HUES6 (cell line): ENCODE results near the gene AADACL2.
"Not testable (repeated sequence)": the region's sequence is repeated elsewhere in the genome, so short reads cannot be mapped to it uniquely, and the experiment has no call there.

Experiments used
- H3K27ac ChIP-seq: 2 replicates; pipeline ENCODE4 v1.7.0; 2013; ENCODE audit warnings: low read depth, mild to moderate bottlenecking, low read length, inconsistent platforms
- H3K27me3 ChIP-seq: 2 replicates; pipeline ENCODE4 v1.6.1; 2013; ENCODE audit warnings: low read length; ENCODE audit not compliant: control insufficient read depth, insufficient read depth
- H3K36me3 ChIP-seq: 2 replicates; pipeline ENCODE4 v1.6.1; 2013; ENCODE audit warnings: low read length; ENCODE audit not compliant: control insufficient read depth, insufficient read depth
- H3K4me1 ChIP-seq: 2 replicates; pipeline ENCODE4 v1.6.1; 2013; ENCODE audit warnings: low read length; ENCODE audit not compliant: control insufficient read depth, insufficient read depth
- H3K4me3 ChIP-seq: 2 replicates; pipeline ENCODE4 v1.5.1; 2013; ENCODE audit warnings: low read depth, low read length
- H3K9ac ChIP-seq: one replicate; pipeline ENCODE4 v1.6.1; 2013; ENCODE audit warnings: mild to moderate bottlenecking, low read length
- H3K9me3 ChIP-seq: 2 replicates; pipeline ENCODE4 v1.6.1; 2013; ENCODE audit warnings: low read depth, low read length; ENCODE audit not compliant: control insufficient read depth, insufficient read depth

The AADACL2 gene

GRCh38 chr3:151764699-151765098 is 31.0 kb downstream of the AADACL2 start:
- not testable (repeated sequence) for H3K9me3 ChIP-seq, H3K9ac ChIP-seq, H3K36me3 ChIP-seq, H3K4me3 ChIP-seq, H3K27ac ChIP-seq, H3K27me3 ChIP-seq, H3K4me1 ChIP-seq

DNA sequence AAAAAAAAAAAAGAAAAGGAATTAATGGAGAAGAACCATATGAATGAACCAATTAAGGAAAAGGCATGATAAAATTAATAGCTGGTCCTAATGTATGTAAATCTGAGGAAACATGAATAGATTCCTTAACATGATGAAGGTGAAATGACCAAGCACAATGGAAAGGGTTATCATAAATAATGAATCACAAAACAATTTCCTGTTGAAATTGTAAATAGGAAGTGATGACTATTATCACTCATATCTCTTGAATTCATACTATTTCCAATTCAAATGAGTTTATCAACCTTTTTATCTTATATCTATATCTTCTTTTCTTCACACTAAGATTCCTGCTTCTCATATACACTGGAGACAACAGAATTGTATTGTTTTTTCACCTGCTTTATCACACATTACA is 32.0 kb downstream of the AADACL2 start:
- Histone ChIP-seq H3K9me3 (no peaks in the 10 kb centered on the region), H3K4me3 (no peak overlapping the region), H3K27ac (no peak overlapping the region)

DNA sequence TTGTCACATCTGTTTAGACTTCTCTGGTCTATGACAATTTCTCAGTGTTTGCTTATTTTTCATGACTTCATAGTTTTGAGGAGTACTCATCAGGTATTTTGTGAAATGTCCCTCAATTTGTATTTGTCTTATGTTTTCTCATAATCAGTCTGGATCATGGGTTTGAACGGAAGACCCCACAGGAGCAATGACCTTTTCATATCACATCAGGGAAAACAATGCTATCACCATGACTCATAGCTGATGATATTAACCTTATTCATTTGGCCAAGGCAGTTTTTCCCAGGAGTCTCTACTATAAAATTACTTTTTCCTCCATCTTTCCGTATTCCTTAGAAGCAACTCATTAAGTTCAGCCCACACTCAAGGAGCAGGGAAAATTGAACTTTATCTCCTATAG is 32.7 kb downstream of the AADACL2 start:
- Histone ChIP-seq H3K9ac (no peak overlapping the region), H3K4me3 (no peak overlapping the region), H3K36me3 (no peaks in the 10 kb centered on the region), H3K27me3 (no peaks in the 10 kb centered on the region), H3K27ac (no peak overlapping the region), H3K4me1 (no peaks in the 10 kb centered on the region), H3K9me3 (no peaks in the 10 kb centered on the region)

More for the DNA sequence above, 32.0 kb downstream of the AADACL2 start:
- Histone ChIP-seq H3K4me1 (no peaks in the 10 kb centered on the region), H3K9ac (no peak overlapping the region), H3K27me3 (no peaks in the 10 kb centered on the region), H3K36me3 (no peaks in the 10 kb centered on the region)

- Histone ChIP-seq H3K27ac (no peak overlapping the region), H3K27me3 (no peaks in the 10 kb centered on the region), H3K9me3 (no peaks in the 10 kb centered on the region), H3K9ac (no peak overlapping the region), H3K4me3 (no peak overlapping the region), H3K36me3 (no peaks in the 10 kb centered on the region), H3K4me1 (no peaks in the 10 kb centered on the region)
These were observed 34.7 kb downstream of the AADACL2 start for GRCh38 chr3:151768393-151768930.

GRCh38 chr3:151769175-151769574 is 35.4 kb downstream of the AADACL2 start:
- Histone ChIP-seq H3K9me3 (no peaks in the 10 kb centered on the region), H3K36me3 (no peaks in the 10 kb centered on the region), H3K27ac (no peak overlapping the region), H3K4me1 (no peaks in the 10 kb centered on the region), H3K9ac (no peak overlapping the region), H3K27me3 (no peaks in the 10 kb centered on the region), H3K4me3 (no peak overlapping the region)

DNA sequence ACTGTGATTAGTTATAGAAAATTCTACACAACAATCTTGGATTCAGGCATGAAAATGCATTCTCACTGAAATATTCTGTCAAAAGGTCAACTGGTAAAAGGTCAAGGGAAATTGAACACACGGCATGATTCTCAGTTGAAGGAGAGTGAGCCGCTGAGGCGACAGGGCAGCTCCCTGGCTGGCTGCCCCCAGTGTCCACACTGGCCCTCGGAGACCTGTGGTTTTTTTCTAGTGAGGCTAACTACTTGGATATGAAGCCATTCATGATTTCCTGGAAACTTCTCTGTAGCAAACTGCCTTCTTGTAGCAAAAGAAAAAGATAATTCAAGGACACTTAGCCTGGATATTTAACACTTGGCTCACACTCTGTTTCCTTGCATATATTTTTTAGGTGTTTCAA is 37.2 kb downstream of the AADACL2 start:
- H3K27ac ChIP-seq = no peak overlapping the region
- H3K9me3 ChIP-seq = no peaks in the 10 kb centered on the region
- no peaks in the 10 kb centered on the region for H3K36me3 ChIP-seq
- H3K4me3 ChIP-seq = no peak overlapping the region
- no peaks in the 10 kb centered on the region for H3K27me3 ChIP-seq
- no peak overlapping the region for H3K9ac ChIP-seq
- H3K4me1 ChIP-seq = no peaks in the 10 kb centered on the region

GRCh38 chr3:151772825-151773480 is 39.2 kb downstream of the AADACL2 start:
- H3K36me3 ChIP-seq = no peaks in the 10 kb centered on the region
- no peak overlapping the region for H3K27ac ChIP-seq
- H3K4me1 ChIP-seq = no peaks in the 10 kb centered on the region
- no peak overlapping the region for H3K4me3 ChIP-seq
- no peaks in the 10 kb centered on the region for H3K27me3 ChIP-seq
- no peaks in the 10 kb centered on the region for H3K9me3 ChIP-seq
- H3K9ac ChIP-seq = no peak overlapping the region

GRCh38 chr3:151774235-151774634 is 40.5 kb downstream of the AADACL2 start:
- Histone ChIP-seq H3K4me3 (no peak overlapping the region), H3K27me3 (no peaks in the 10 kb centered on the region), H3K27ac (no peak overlapping the region), H3K9me3 (no peaks in the 10 kb centered on the region), H3K36me3 (no peaks in the 10 kb centered on the region), H3K4me1 (no peaks in the 10 kb centered on the region), H3K9ac (no peak overlapping the region)

- H3K4me1 ChIP-seq = no peaks in the 10 kb centered on the region
- H3K9ac ChIP-seq = no peak overlapping the region
- no peaks in the 10 kb centered on the region for H3K27me3 ChIP-seq
- H3K36me3 ChIP-seq = no peaks in the 10 kb centered on the region
- no peak overlapping the region for H3K27ac ChIP-seq
- H3K4me3 ChIP-seq = no peak overlapping the region
- no peaks in the 10 kb centered on the region for H3K9me3 ChIP-seq
These were observed 41.2 kb downstream of the AADACL2 start for GRCh38 chr3:151774910-151775309.

DNA sequence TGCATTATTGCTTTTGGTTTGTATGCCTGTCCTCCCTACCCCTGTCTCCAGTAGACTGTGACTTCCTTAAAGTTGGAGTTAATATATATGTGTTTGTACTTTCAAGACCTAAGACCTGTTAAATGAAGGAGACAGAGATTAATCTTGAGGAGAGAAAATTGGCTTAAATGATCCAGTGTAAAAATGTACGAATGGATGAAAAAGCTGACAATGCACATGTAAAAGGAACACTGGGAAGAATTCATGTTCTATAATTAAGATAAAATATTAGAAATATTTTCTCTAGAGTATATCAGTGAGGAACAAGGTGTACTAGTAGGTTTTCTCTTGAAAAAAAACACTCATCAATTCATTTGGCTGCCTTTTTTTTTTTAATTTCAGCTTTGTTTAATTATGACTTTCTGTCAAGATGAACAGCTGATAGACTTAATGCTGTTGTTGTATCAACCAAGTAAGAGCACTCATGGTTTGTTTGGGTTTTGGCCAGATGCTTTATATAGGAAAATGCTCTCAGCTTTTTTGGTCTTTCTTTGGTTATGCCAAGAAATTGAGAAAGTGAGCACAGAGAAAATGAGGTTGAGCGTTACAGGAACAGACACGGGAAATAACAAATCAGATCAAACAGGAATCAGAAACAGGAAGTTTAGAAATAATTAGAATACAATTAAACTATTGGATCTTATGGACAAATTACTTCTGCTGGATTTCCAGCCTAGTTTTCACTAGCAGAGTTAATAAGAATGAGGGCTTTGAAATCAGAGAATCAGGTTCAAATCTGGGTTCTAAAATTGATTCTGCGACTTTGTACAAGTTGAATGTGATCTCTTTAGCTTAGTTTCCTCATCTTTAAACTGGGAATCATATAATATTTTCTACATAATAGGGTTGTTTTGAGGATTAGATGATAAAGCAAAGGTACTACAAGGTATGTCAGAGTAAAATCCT is 41.9 kb downstream of the AADACL2 start:
- H3K27ac ChIP-seq = no peak overlapping the region
- no peaks in the 10 kb centered on the region for H3K9me3 ChIP-seq

DNA sequence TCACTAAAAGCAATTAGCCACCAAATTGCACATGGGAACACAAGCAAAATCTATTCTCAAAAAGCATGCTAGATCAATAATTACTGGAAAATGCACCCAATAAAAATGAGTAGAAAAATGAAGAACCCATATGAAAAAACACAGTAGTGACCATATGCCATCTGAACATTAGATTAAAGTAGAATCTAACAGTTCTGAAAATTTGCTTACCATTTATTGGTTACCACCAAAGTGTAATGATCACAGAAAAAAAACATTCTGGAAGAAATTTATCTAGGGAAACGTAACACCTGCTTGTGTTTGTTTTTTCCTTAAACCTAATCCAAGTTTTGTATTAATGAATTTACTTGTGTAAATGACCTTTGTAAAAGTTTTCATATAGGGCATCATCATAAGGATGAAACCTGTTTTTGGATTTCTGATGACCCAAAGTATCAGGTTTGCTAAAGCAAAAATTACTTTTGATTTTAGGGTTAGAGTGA is 42.6 kb downstream of the AADACL2 start:
- no peak overlapping the region for H3K27ac ChIP-seq
- H3K36me3 ChIP-seq = no peaks in the 10 kb centered on the region
- no peaks in the 10 kb centered on the region for H3K9me3 ChIP-seq
- no peak overlapping the region for H3K9ac ChIP-seq
- no peaks in the 10 kb centered on the region for H3K27me3 ChIP-seq
- H3K4me3 ChIP-seq = no peak overlapping the region
- H3K4me1 ChIP-seq = no peaks in the 10 kb centered on the region

More for the DNA sequence above, 41.9 kb downstream of the AADACL2 start:
- Histone ChIP-seq H3K36me3 (no peaks in the 10 kb centered on the region), H3K4me1 (no peaks in the 10 kb centered on the region), H3K9ac (no peak overlapping the region), H3K27me3 (no peaks in the 10 kb centered on the region), H3K4me3 (no peak overlapping the region)
